Glomerular visceral epithelial cell (primary cell): Measurements from ENCODE around the gene PSMA6.
A peak's percentile ranks its signal among the peaks of the same experiment; 100 is the strongest.
"Not testable (repeated sequence)": the region's sequence is repeated elsewhere in the genome, so short reads cannot be mapped to it uniquely, and the experiment has no call there.

ENCODE experiments used
- DNase-seq: peaks from one replicate; pipeline ENCODE4 v3.0.0-alpha.2; 2016; ENCODE audit errors: extremely low spot score

The PSMA6 gene

DNA sequence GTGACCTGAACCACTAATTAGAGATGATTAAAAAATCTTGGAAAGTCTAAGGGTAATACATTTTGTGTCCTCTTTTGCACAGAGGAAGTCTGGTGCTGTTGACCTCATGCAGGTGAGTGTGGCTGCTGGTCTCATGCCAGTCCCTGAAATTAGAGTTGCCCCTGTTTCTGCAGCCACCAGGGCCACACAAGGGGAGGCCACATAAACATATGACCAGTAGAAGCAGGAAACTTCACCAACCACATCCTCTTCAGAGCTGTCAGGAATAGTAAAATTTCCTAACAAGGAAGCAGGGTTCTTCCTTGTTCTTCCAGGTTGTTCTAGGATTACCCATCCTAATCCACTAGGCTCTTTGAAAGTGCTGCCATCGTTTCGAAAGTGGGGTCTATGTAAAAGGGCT, 28.3 kb downstream of the PSMA6 start:
- DNase-seq, result no peak

DNA sequence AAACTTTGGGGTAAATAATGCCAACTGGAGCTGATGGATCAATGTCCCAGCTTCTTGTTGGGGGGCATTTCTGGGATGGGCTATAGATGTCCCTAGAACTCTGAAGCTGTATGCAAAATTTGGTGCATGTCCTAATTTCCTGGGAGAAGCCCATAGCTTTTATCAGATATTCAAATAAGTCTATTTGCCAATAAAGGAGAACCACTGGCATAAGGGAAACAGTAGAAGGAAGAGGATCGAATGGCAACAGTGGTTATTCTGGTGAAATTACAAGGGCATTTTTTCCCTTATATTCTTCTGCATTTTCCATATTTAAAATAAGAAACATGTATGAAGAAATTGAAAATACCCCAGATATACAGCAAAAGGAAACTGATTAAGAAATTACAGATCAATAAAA, 34.2 kb downstream of the PSMA6 start:
- DNase-seq, result no peak

DNA sequence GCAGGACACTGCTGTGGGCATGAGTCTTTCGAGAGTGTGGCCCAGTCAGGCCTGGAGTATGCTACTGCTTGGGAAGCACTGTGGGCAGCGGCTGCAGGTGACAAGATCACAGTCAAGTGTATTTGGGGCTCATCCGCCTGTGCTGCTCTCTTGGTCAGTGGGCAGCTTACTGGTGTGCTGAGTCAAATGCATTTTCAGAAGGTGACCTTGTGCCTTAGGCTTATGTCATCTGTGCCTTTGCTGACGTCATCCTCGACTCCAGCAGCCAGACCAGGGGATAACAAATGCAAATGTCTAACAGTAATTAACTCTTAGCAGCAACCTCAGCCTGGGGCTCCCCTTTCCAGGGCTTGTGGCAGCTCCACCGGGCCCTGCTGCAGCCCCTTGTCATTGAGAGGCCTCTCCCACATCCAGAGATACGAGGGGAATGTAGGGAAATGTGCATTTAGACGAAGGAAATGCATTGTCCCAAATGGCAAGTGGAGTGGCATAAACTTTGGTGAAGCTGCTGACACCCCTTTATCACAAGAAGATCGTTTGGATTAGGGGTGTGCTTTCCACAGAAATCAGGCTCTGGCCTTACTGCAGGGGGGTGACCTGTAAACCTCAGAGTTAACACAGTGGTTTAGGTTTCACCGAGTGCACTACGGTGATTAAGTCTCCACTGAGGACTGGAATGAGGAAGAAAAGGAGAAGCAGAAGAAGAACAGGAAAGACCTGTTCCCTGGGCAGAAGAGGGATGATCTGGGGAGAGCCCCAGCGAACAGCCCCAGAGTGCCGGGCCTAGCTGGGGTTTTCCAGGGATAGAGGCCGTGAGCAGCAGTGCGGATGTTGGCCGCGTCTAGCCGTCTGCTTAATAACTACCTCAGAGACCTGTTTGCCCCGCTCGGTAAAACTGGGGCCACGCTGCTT, 39.7 kb downstream of the PSMA6 start:
- peak; percentile 76 for DNase-seq

DNA sequence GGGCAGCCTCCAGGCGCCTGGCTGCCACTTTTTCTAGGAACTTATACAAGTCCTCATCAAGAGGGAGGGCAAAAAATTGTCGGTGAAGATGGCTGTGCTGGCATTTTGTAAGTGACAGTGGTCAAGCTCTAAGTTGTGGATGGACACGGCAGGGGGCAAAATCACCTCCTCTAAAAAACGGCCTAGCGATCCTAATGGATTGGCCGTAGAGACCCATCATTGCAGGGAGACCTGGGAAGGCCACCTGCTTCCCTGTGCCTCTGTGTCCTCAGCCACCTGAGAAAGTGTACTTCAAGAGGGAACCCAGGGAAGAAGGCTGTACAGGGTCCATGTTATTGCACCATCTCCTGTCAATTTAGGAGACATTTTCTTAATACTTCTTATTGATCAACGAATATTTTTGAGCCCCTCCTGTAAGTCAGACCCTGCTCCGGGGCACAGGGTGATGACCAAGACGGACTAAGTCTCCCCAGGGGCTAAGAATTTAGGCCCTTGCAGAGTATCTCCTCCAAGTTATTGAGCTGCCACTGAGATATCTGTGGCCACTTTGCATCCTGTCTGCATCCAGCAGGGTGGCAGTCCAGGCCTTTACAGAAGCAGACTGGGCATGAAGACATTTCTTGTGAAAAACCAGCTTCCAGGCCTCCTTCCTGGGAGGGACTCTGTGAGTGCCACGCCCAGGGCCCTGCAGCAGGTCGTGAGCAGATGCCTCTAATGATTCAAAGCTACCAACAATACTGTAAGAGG, 40.5 kb downstream of the PSMA6 start:
- DNase-seq, result peak; percentile 44

DNA sequence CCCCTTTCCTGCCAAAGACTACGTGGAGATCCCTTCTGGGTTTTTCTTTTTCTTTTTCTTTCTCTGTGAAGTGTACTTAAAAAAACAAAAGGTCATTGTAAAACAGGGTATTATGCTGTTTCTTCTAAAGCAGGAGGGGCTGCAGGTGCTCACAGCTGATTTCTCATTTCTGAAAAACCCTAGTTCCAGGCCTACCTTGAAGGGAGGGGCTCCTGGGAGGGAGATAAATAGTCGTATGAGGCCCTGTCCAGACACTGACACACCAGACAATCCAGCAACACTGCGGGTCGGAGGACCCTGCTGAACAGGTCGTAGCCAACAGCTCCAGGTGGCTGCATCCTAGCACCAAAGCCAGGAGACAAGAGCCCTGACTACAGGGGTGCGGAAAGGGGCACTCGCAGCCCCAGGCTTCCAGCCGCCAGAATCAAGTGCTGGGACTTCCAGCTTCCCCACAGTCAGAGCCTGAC, 41.1 kb downstream of the PSMA6 start:
- DNase-seq, result no peak

DNA sequence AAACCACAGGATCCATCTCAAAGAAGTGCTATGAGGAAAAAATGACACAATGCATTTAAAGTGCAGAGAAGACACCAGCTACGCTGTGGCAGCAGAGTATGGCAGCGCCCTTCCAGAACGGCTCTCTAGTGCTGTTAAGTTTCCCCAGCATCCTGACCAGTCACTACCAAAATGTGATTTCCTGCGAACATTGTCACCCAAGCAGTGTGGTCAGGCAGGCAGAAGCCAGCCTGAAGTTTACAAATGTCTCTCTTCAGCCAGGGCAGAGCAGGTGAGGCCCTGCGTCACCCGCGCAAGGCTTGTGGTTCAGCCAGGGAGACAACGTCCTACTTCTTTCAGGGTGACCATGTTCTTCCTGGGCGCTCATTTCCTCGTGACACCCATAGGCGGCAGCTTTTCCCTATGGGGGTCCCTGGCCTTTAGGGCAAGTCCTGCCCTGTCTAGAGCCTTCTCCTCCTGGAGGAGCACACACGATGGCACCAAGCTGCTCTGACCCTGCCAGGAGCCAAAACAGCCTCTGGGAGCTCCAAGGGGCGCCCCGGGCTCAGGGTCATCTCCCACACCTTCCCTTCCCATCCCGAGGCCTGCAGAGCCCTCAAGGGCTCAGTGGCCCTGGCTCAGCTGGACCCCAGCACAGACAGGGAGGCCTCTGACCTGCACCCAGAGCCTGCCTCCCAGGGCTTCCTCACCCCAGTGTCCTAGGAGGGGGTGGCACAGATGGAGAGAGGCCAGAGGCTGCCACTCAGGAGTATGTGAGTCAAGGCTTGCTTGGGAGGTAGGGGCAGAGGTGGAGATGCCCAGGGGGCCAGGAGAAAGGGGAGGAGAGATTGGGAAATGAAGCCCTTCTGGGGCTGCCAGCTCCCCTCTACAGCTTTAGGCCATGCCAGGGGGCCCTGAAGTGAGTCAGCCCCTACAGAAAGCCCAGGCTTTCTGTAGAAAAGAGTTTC, 41.9 kb downstream of the PSMA6 start:
- DNase-seq, result no peak

DNA sequence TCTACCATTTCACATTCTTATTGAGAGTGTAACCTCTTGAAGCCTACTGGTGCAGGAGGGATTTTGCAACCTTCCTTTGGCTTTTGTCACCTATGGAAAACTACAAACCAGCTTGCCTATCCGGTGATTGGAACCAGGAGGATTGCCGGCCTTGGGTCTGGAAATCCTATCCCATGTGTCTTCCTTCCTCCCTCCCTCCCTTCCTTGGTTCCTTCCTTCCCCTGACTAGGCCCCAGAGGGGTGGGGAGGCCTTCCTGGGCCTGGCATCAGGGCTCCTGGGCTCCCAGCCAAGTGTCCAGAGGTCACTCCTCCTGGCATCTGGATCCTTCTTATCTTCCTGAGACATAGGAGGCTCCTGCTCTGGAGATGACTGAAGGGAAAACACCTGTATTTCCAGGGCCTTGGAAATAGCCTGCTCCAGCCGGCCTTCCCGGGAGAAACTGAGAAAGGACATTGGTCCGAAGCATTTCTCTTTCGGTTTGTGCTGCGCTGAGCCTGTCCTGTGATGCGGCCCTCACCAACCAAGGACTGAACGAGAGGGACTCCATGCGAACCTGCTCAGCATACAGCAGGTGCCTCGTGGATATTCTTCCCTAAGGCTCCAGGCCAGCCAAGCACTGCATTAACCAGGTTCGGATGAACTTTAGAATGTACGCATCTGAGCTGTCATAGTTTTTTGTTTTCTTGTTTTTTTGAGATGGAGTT, 43.4 kb downstream of the PSMA6 start:
- peak; percentile 72 for DNase-seq

DNA sequence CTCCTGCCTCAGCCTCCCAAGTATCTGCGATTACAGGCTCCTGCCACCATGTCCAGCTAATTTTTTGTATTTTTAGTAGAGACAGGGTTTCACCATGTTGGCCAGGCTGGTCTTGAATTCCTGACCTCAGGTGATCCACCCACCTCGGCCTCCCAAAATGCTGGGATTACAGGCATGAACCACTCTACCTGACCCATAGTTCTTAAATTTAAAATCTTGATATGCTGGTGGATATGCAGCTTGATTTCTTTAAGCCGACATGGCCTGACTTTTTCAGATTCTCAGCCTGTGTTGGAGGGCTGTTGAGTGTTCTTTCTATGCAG, 44.0 kb downstream of the PSMA6 start:
- not testable (repeated sequence) for DNase-seq

DNA sequence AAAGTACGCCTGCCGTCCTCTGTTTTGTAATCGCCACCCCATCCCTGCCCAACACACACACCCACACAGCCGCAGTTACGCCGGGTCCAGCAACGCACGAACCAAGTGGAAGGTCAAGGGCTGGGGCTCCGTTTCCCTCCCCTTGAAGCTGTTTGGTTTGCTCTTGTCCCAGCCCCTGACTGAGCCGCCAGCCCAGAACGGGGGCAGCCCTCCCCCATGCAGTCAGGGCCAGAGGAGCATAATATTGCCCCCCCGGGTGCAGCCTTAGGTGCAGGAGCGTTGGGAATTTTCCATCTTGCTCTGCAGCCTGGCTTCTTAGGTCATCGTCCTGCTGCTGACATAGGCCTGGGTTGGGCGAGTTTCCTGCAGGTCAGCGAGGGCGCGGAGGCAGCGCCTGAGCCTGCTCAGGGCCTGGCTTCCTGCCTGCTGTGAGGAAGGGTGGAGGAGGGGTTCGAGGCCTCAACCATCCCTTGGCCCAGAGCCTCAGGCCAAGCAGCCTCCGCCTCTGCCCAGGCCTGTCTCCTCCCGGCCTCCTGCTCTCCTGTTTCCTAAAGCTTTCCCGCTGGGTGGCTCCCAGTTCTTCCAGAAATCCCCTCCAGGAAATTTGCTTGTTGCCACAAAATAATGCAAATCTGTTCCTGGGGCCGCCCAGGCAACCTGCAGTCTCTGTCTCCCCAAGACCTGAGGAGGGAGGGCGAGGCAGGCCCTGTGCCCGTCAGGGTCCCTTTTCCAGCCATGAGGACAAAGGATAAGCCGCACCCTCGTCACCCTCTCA, 44.5 kb downstream of the PSMA6 start:
- peak; percentile 89 for DNase-seq

DNA sequence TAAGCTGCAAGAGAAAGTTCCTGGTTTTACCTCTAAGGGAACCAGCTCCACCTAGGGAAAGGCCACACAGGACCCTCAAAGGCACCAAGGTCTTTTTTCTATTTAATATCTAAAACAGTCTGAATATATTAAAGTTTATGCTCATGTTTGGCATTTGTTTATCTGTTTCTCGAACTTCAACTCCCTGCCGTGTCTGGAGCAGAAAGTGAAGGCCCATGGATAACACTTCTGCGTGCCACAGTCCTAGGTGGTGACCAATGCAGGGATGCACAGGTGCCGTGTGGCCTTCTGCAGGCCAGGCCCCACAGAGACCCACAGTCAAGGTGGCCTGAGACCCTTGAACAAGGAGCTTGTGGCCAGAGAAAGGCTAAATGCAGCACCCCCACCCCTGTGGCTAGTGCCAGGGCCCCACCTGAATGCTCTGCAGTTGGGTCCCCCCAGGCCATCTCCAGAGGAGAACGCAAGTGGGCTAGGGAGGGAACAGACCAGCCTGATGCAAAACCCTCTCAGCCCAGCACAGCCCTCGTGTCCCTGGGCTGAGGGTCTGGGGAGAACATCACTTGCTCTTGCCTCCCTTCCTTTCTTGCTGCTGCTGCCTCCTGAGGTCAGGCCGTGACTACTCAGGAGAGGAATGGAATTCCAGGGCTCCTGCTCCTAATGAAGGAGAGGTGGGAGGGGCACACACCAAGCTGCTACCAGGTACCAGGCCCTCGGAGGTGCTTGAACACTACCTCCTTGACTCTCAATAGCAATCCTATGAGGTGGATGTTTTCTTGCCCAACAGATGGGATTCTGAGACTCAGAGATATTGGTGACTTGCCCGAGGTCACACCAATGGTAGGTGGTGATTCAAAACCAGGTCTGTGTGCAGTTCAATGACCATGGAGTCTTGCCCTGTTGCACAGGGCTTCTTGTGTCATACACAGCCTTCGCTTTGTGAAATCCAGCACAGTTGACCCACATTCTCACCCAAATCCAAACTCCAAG, 45.4 kb downstream of the PSMA6 start:
- no peak for DNase-seq

DNA sequence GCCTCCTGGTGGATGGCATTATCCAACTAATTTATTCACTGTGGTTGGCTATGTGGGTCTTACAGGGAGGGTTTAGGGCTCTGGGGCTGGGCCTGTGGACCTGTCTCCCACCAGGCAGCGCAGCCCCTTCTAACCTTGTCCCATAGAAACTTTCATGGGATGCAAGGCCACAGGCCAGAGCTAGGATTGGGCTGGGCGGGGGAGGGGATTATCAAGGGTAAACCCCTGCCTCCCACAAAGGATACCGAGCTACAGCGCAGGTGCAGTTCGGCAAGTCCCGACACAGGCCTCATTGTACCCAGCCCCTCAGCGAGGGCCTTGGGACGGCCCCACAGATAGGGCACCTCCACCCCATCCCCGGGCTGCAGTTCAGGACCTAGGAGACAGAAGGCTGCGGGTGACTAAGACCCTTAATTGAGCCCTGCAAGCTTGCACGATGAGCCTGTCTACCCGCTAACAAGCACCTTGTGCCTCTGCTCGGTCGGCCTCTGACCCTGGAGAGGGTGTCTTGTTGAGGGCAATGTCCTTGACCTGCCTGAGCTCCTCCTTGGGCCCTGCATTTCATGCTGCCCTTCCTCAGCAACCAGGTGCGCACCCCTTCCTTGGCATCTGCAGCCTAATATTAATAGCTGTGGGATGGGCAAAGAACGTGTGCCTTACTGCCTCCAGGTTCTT, 46.7 kb downstream of the PSMA6 start:
- DNase-seq, result no peak

DNA sequence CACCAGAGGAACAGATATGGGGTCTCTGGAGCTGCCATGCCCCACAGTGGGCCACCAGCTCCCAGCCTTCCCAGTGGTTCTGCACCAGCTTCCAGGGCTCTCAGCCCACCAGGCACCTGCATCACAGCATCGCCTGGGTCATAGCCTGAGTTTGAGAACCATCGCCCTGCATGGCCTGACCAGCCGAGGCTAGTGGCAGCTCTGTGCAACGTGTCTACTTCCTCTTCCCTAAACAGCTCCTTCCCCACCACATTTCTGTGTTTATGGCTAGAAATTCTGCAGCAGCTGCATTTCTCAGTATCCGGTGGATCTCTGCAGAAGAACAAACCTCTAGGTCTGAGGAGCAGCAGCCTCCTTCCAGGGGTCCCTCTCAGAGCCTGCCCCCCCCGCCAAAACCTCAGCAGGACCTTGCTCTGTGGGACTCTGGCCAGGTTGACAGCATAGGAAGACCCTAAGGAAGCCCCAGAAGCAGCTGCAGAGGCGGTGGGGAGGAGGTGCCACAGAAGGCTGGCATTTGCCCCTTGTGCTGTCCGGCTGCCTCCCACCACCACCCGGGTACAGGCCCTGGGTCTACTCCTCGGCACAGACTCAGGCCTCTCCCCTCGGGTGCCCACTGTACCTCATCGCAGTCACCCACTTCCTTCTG, 47.7 kb downstream of the PSMA6 start:
- DNase-seq, result no peak

DNA sequence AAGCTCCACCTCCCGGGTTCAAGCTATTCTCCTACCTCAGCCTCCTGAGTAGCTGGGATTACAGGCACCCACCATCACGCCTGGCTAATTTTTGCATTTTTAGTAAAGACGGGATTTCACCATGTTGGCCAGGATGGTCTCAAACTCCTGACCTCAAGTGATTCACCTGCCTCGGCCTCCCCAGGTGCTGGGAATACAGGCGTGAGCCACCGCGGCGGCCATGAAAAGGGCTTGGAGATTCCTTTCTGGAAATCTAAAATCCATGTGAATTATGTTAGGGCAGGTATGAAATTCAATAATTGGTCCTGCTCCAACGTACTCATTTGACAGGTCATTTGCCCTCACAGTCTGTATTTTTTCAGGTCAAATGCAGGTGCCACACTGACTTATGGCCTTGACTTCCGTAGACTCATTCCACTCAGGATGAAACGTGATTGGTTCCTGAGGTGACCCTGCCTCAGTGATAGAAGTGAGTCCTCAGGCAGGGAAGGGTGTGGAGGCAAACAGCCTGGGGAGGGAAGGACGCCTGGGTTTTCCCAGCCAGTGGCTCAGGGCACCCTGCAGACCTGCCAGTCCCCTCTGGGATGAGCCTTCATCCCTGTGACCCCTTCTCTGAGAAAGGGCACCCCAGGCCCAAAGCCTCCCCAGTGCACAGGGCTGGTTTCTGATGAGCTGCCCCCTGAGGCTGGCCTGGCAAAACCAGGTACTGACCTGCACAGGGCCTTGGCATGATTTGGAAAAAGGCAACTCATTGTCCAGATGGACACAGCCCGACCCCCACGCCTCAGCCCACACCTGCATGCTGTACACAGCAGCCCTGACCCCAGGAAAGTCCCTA, 48.7 kb downstream of the PSMA6 start:
- no peak for DNase-seq

DNA sequence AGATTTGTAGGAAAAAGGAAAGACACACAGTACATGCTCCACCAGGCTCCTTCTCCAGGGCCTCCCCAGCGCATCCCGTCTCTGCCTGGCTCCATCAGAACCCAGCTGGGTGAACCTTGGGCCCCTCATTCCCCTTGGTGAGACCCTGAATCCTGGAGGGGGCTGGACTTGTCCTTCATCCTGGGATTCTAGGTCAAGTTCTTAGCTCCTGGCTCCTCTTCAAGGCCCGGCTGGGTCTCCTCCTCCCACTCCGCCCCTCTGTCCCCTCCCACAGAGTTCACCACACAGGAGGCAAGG, 49.2 kb downstream of the PSMA6 start:
- no peak for DNase-seq

DNA sequence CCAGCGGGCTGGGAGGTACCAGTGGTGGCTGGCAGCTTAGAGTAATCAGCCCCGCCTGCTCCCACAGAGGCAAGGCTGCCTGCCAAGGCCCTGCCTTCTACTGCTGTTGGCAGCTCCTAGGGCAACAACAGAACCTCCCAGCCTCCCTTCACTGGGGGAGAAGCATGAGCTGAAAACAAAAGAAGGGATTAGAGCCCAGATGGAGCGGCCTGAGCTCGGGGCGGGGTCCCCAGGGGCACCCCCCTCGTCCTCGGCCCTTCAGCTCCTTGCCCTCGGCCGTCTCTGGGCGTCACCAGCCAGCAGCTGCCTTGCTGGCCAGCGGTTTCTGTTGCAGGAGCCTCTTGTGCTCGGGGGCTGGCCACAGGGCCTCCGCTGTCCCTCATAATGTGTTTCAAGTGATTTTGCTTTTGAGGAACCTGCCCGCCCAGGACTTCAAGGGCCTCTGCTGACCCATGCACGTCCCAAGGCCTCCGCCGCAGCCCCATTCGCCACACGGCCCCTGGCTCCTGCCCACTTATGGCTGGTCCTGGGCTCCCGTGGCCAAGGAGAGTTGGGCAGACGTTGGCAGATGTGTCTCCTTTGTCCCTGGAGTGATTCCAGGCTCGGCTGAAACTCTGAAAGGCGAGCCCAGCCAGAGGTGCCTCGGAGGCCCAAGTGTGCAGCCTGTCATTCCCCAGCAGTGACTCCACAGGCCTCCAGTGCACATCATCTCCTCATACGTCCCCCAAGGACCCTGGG, 49.7 kb downstream of the PSMA6 start:
- peak; percentile 94 for DNase-seq

DNA sequence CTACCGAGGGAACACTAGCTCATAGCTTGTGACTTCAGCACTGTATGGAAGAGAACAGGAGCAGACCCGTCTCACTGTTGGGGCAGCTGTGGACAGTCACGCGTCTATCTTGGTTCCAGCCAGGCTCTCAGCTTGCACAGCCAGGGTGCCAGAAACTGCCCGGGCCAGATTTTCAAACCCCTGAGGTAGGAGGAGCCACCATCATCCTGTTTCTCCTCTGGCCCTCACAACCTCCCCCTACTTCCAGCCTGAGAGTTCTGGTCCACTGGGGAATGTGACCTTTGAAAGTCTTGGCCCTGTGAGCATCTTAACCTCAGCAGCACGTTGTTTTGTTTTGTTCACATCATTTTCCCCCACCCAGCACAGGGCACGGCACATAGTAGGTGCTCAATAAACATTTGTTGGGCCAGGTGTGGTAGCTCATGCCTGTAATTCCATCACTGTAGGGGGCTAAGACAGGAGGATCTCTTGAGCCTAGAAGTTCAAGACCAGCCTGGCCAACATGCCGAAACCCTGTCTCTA, 50.4 kb downstream of the PSMA6 start:
- DNase-seq, result no peak

DNA sequence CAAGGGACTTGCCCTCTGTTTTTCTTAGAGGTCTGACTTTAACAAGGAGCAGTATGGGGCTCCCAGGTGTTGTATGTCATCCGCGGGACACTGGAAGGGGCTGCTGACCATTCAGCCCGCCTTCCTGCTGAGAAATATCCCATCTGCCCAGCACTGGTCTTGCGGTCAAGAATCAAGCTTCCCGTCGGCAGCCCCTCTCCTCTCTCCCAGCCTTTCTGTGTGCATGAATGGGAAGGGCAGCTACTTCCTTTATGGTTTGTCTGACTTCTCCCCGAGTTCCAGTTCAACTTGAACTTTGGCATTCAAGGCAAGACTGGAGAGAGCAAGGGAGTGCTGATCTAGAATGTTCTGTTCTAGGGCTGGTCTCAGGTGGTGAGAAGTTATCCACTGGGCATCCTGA, 51.5 kb downstream of the PSMA6 start:
- DNase-seq, result no peak
